ENCODE results near the gene RNF25.
"Not testable (repeated sequence)": the region's sequence is repeated elsewhere in the genome, so short reads cannot be mapped to it uniquely, and the experiment has no call there.

RNF25 gene, protein sequence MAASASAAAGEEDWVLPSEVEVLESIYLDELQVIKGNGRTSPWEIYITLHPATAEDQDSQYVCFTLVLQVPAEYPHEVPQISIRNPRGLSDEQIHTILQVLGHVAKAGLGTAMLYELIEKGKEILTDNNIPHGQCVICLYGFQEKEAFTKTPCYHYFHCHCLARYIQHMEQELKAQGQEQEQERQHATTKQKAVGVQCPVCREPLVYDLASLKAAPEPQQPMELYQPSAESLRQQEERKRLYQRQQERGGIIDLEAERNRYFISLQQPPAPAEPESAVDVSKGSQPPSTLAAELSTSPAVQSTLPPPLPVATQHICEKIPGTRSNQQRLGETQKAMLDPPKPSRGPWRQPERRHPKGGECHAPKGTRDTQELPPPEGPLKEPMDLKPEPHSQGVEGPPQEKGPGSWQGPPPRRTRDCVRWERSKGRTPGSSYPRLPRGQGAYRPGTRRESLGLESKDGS
- 12.2 reads per million, percentile 36 among the genes with 10 or more reads in this experiment for total RNA-seq

GRCh38 chr2:218671654-218672566, at the start of gene RNF25, which contains the start of gene STK36:
Gene RNF25, minus strand, starts transcription at chr2:218672002. Its CDS starts 32 bp downstream, at chr2:218671970.
Gene STK36, plus strand, starts transcription at chr2:218672086. Its CDS starts 744 bp downstream, at chr2:218672830.
- DNase-seq: peak; percentile 77

- no peak for DNase-seq
Measured at GRCh38 chr2:218721488-218721887, 49.7 kb upstream of the RNF25 start.

GRCh38 chr2:218720048-218721041, 48.5 kb upstream of the RNF25 start:
- no peak for DNase-seq

DNA sequence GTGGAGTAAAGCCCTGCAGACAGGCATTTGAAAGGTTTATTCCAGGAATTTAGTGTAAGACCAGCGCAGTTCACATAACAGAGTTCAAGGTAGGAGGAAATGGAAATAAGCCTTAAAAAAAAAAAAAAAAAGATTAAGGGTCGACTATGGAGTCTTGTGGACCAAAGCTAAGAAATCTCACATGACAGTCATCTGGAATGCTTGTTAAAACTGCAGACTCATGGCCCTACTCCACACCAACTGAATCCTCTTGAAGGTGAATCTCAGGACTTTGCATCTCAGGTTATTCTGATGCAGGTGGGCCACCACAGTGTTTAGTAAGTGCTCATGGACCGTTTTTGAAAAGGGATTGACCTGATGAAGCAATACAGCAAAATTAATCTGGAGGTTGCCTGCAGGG, 47.7 kb upstream of the RNF25 start:
- DNase-seq: no peak

- DNase-seq: no peak
Measured at GRCh38 chr2:218718058-218718457, 46.3 kb upstream of the RNF25 start.

DNA sequence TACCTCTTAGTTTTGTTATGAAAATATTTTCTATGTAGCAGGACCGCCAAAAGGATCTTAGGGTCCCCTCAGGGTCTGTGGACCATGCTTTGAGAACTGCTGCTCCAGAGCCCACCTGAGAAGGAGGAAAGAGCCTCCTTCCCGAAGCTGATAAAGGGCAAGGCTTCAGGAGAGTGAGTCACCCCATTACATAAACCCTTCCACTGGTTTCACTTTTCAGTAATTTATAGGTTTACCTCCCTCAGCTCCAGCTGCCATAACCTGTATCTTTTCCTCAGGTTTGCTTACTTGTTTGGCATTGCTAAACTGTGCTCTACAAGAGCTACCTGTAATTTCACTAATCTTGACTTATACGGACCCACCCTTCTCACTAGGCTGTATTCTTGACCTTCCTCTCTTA, 45.5 kb upstream of the RNF25 start:
- no peak for DNase-seq

DNA sequence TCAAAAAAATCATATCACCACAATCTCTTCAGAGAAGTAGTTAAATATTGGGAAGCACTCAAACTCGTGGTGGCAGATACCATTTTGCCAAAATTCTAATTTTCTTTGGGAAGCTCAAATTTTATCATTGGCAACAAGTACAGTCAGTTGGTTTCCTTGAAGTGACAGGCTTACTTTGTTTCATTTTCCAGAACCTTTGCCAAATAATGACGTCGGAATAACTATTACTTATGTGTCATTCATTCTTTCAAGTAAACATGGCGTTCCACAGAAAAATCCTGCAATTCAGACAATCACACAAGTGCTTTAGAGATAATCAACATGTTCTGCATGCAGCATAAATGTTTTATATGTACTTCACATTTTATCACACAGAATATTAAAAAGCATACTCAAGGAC, 44.3 kb upstream of the RNF25 start:
- no peak for DNase-seq

DNA sequence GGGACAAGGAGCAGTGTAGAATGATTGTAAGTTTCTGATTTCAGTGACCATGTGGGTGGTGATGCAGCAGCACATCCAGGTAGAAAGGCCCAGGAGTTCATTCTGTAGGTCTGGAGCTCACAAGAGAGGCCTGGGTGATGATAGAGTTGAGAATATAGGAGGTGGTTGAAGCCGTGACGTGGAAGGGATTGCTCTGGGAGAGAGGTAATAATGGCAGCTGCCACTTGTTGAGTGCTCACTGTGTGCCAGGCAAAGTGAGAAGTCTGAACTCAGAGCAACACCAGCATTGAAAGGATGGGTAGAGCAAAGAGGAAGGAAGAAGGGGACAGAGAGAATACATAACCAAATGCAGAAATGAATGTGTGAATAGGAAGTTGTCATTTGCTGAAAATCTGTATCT, 42.1 kb upstream of the RNF25 start:
- DNase-seq: no peak

GRCh38 chr2:218711550-218711929, 39.7 kb upstream of the RNF25 start:
- no peak for DNase-seq

- DNase-seq: peak; percentile 98
Measured at GRCh38 chr2:218710687-218711549, 39.1 kb upstream of the RNF25 start, which contains the start of gene TTLL4. Gene TTLL4, plus strand, starts transcription at chr2:218710835. Its CDS starts 26,842 bp downstream, at chr2:218737677.

DNA sequence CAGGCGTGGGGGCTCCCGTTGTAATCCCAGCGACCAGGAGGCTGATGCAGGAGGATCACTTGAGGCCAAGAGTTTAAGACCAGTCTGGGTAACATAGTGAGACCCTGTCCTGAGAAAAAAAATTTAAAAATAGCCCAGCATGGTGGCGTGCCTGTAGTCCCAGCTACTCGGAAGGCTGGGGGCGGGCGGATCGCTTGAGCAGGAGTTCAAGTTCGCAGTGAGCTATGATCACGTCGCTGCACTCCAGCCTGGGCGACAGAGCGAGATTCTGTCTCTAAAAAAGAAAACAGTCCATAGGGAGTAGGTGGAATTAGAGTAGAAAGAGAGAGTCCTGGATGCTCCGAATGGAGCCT, 38.5 kb upstream of the RNF25 start:
- DNase-seq: peak; percentile 2

DNA sequence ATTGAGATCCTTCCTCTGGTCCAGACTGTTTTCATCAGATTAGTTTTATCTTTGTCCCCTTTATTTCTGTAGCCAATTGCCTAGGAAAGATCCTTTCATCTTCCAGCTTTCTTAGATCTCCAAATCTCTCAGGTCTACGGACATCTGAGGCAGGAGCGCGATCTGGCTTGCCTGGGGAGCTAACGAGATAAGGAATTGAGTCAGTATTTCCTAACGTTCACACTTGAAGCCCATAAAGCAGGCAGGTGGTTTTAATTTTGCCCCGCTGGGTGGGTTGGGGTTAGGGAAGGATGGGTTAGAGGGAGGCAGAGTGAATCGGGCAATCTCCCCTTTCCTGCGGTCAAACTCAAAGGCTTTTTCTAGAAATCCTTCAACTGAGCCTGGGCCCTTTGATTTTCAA, 38.1 kb upstream of the RNF25 start:
- no peak for DNase-seq

- DNase-seq: no peak
Measured at GRCh38 chr2:218708086-218708485, 36.3 kb upstream of the RNF25 start.

DNA sequence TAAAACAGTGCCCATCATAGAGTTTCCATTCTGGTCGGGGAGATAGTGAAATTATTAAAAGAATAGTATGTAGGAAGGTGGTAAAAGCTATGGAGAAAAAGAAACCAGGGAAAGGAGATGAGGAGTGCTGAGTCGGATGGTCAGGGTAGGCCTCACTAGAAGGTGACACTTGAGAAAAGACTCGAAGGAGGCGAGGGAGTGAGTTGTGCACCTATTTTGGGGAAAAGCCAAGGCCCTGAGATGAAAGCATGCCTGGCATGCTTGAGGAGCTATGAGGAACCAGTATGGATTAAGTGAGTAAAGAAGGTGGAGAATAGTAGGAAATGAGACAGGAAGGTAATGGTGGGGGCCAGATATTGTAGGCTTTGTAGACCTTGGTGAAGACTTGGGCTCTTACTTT, 31.5 kb upstream of the RNF25 start:
- DNase-seq: no peak

- DNase-seq: no peak
Measured at GRCh38 chr2:218701806-218702205, 30.0 kb upstream of the RNF25 start.

GRCh38 chr2:218698885-218699284, 27.1 kb upstream of the RNF25 start:
- DNase-seq: no peak

DNA sequence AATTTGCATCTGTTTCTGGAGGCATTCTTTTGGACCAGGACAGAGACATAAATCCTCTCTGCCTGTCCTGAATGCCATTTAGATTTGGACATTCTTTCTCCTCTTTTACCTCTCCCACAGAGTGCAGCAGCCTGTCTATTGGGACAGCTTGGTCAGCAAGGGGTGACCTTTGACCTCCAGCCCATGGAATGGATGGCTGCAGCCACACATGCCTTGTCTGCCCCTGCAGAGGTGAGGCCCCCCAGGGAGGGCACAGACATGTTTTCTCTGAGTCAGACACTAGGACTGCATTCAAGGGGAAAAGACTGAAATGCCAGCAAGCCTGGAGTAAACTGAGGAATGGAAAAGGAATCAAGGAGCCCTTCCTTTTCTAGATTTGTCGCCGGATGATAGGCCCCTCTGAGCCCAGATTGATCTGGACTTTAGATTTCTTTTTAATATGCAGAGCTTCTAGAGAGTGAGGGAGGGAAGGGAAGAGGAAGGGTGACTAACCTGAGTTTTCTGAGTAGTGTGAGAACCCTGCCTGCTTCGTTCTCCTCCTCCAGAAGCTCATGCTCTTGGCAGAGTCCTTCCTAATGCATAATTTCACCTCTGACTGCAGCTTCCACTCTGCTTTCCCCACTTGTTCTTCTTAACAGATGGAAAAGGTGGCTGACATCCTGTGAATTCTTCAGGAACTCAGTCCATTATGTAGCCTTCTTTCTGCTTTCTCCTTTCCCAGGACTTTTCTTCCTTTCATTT, 22.8 kb upstream of the RNF25 start:
- no peak for DNase-seq

GRCh38 chr2:218691234-218691633, 19.4 kb upstream of the RNF25 start:
- DNase-seq: no peak

DNA sequence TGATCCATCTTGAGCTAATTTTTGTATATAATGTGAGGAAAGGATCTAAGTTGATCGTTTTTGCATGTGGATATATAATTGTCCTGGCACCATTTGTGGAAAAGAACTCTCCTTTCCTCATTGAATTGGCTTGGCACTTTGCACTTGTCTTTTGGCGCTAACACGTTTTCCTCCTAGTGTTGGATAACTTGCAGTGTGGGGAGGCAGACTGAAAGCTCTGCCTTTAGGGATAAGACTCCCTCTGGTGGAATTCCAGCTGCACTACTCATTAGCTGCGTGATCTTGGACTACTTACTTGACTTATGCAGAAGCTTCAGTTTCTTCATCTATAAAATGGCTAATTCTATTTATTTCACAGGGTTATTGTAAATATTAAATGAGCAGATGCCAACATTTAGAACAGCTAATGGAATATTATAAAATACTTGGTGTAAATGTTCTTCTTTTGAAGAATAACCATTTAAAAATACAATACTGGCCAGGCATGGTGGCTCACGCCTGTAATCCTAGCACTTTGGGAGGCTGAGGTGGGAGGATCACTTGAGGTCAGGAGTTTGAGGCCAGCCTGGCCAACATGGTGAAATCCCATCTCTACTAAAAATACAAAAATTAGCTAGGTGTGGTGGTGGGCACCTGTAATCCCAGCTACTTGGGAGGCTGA, 15.7 kb upstream of the RNF25 start:
- DNase-seq: not testable (repeated sequence)

DNA sequence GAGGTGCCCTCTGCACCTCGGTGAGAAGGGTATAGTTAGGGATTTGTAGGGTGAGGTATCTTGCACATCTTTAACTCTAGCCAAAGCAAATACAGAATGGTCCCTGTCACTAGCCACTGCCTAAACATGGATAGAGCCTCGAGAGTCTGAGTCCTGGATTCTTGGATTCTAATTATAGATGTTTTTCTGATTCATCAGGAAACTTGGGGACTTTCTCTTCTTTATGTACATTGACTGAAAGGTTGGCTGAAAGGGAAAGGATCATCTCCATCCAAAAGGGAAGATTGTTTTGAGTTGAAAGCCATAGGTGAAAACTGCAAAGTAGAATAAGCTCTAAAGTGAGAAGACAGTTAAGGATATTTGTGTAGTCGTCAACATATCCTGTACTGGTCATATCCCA, 8.3 kb upstream of the RNF25 start:
- no peak for DNase-seq

Measured in effector CD4-positive, alpha-beta T cell (primary cell).